D721Med (cell line): ENCODE results near the gene PC.

Experiments
- DNase-seq: peaks from one replicate; pipeline ENCODE4 v3.0.0; 2011; ENCODE audit warnings: low spot score; ENCODE audit not compliant: insufficient read length
- FAIRE-seq: peaks from 2 replicates; lab custom pipeline; 2011; peaks lifted over from hg19 to GRCh38; lab: Jason Lieb, UNC
- TF ChIP-seq, protein P1 (sequence below): IDR thresholded peaks from 2 replicates; pipeline ENCODE4 v1.5.1; 2012; ENCODE audit warnings: mild to moderate bottlenecking, control low read depth; ENCODE audit not compliant: insufficient read depth; ENCODE audit errors: missing control alignments

PC gene

DNA sequence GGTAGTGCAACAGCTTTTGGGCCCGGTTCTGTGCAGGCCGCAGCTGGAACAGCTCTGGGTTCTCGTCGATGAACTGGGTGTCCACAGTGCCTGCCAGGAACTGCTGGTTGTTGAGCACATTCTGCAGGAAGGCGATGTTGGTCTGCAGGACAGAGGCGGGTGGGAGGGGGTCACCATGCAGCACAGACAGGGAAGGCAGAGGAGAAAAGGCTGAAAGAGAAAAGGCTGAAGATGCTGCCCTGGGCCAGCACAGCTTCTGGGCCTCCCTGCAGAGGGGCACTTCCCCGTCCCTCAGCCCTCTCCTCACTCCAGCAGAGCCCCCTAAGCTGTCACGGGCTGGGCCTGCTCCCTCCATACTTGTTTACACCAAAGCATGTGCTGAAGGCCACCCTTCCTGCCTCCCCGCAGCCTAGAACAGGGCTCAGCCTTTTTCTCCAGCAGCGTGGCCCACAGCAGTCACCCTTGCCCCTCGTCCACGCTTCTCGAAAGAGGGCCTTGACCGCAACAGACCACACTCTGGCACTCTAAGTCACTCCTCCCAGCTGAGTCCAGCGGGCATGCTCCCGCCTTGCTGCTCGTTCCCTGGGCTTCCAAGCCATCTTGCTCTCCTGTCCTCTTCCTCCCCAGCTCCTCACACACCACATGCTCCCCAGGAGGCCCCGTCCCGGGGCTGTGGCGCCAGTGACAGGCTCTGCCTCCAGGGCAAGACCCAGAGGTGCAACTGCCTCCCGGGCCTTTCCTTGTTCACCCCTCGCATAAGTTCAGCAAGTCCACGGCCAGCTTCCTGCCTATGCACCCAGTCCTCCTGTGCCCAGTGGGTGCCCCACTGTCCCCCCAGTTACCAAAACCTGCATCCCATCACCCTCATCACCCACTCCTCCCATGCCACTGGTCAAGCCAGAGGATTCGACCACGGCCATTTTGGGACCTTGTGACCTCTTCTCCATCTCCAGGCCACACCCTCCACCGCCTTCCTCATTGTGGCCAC, 104.6 kb downstream of the PC start:
- TF ChIP-seq, protein P1, sequence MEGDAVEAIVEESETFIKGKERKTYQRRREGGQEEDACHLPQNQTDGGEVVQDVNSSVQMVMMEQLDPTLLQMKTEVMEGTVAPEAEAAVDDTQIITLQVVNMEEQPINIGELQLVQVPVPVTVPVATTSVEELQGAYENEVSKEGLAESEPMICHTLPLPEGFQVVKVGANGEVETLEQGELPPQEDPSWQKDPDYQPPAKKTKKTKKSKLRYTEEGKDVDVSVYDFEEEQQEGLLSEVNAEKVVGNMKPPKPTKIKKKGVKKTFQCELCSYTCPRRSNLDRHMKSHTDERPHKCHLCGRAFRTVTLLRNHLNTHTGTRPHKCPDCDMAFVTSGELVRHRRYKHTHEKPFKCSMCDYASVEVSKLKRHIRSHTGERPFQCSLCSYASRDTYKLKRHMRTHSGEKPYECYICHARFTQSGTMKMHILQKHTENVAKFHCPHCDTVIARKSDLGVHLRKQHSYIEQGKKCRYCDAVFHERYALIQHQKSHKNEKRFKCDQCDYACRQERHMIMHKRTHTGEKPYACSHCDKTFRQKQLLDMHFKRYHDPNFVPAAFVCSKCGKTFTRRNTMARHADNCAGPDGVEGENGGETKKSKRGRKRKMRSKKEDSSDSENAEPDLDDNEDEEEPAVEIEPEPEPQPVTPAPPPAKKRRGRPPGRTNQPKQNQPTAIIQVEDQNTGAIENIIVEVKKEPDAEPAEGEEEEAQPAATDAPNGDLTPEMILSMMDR = no peak
- DNase-seq = no peak
- FAIRE-seq = no peak

DNA sequence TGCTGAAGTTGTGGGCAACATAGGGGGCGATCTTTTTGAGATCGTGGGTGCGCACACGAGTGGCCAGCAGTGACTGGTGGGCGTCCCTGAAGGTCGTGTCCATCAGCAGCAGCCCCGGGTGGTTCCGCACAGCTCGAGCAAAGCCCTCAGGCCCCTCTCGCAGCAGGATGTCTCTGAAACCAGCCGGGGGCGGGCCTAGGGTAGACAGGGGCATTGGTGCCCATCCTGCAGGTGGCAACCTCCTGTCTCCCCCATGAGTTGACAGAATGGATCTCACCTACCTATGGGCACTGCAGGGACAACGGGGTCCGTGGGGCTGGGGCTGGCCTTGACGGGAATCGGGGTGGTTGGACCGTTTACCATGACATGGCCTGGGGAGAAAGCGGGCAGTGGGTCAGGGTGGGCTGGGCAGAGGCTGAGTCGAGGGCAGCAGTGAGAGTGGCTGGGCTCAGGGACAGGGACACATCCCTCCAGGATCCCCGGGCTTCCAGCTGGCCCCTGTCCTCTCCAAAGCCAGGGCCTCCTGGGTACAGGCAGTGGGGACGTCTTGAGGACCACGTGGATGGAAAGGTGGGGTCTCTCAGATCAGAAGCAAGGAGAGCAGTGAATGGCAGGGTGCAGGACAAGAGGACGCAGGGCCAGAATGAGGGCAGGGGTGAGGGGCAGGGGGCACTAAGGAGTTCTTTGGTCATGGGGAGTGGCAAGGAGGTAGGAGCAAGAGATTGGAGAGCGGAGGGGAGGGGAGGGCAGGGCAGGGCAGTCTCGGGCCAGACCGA, 105.5 kb downstream of the PC start:
- DNase-seq (peak; percentile 17), FAIRE-seq (no peak)
- TF ChIP-seq, protein P1 = no peak

DNA sequence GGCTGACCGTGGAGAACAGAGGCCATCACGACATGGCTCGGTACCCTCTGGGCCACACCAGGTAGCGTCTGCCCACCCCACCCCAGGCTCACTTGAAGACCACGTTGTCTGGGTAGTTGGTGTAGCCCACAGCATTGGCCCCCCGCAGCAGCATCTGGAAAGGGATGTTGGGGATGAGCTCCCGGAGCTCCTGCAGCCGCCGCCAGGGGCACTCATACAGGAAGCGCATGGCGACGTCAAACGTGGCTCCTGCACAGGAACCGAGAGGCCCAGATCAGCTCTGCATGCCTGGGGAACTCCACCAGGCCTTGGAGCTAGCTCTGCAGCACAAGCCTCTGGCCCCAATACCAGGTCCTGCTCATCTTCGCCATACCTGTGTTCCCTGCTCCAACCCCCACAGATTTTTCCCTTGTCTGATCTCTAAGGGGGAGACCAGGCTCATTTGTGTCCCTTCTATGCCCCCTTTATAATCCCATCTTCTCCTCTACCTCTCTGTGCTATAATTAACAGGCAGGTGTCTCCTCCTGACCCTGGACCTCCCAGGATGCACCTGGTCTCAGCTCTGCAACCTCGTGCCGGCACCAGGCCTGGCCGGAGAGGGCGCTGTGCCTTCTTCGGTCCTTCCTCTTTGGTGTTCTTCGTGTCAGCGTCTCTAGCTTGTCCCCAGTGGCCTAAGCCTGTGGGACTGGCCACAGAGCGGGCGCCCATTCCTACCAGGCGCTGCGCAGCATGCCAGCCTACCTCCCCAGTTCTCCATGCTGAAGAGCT, 106.3 kb downstream of the PC start:
- FAIRE-seq = no peak
- DNase-seq = peak; percentile 20
- TF ChIP-seq, protein P1 = no peak

DNA sequence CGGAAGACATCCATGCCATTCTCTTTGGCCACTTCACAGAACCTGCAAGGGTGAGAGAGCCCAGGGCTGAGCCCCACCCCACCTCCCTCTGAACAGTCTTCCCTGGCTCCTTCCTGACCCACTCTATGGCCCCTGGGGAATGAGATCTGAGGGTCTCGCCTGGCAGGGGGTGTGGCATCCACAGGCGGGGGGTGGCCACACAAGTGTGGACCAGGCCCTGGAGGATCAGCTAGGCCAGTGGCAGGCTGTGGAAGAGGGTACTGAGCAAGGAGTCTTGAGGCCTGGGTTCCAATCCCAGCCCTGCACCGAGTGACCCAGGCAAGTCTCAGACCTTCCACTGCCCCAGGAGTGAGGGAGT, 107.0 kb downstream of the PC start:
- FAIRE-seq = no peak
- DNase-seq = no peak
- TF ChIP-seq, protein P1 = no peak

DNA sequence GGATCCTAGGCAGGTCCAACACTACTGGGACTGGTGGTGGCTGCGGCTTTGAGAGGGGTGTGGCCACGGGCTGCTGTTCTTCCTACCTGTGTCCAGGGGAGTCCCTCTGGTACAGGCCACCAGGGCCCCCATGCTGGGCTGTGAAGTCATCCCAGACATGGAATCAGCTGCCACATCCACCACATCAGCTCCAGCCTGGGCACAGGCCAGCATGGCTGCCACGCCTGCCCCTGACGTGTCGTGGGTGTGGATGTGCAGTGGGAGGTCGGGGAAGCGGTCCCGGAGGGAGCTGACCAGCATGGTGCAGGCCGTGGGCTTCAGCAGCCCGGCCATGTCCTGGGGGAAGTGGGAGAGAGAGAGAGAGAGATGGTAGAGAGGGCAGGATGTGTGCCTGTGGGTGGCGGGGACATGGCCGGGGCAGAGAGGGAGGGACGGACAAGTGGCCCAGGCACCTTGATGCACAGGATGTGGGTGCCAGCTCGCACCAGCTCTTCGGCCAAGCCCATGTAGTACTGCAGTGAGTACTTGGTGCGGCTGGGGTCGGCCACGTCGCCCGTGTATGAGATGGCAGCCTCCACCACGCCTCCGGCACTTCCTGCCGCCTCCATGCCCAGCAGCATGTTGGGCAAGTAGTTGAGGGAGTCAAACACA, 107.5 kb downstream of the PC start:
- TF ChIP-seq, protein P1 = no peak
- FAIRE-seq (no peak), DNase-seq (no peak)

DNA sequence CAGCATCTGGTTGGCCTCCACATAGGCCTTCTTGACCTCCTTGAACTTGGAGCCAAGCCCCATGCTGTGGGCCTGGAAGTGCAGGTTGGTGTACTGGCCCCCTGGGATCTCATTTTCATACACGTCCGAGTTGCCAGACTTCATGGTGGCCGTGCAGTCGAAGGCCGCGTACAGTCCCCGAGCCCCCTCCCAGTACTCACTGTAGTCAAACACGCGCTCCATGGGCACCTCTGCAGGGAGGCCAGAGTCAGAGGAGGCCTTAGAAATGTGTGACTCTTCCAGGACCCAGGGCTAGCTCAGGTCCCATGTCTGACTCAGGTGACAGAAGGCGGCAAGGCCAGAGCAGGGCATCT, 108.0 kb downstream of the PC start:
- DNase-seq (no peak), FAIRE-seq (no peak)
- TF ChIP-seq, protein P1 = no peak
